Thyroid gland (tissue), 4 donors: ENCODE data around the gene CYBC1.
A peak's percentile ranks its signal among the peaks of the same experiment; 100 is the strongest.

Experiments
- CTCF ChIP-seq, 6 experiments: fragments of 200-600 bp in 3 of 6; fragments of 450-650 bp in 3 of 6; sonication (generic) in 3 of 6; IDR thresholded peaks; one replicate each; pipeline ENCODE4 v1.5.1; 2016 to 2019; ENCODE audit warnings: antibody characterized with exemption in 6 of 6, mild to moderate bottlenecking in 2 of 6, inconsistent platforms in 1 of 6, moderate library complexity in 1 of 6
- POLR2A ChIP-seq, 2 donors: fragments of 450-650 bp; IDR thresholded peaks; one replicate each; pipeline ENCODE4 v1.6.1; 2017; ENCODE audit warnings: antibody characterized with exemption in 2 of 2, mild to moderate bottlenecking in 2 of 2, moderate library complexity in 1 of 2

DNA sequence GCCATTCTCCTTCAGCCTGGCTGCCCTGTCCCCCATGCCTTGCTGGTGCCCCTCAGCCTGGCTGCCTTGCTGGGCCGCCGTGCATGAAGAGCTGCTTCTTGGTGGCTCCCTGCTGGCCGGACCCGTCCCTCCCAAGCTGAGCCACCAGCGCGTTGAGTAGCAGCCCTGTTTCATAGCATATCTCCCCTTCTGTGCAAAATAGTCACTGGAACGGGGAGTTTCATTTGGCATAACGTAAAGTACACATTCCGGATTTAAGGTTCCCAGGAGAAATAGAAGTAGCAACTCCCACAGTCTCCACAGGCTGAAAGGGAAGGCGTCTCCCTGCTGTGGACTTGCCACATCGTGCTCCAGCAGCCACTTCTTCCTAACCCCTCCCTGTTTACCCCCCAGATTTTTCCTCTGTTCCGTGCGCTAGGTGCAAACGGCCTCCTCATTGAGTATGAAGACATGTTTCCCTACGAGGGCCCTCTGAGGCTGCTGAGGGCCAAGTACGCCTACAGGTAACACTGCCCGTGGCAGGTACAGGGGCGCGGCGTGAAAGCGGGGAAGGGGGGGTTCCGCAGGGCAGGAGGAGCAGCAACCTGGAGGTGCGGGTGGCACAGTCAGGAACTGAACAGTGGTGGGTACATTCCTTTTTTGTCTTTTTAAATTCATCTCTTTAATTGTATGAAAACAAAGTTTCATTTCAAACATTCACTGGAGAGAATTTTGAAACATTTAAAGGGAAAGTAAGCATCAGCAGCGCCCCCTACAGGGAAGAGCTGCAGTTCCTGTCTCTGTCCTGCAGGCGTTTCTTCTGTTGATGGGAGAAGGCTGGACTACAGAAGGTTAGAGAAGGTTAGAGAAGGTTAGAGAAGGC lies 26.3 kb downstream of the CYBC1 start:
- TF ChIP-seq POLR2A (IDR thresholded peaks at IDR 0.05) (no peak), CTCF (IDR thresholded peaks at IDR 0.05) (peak; percentile 26 to 63 (median 57))
